T-cell (primary cell): ENCODE measurements around the gene ESPNL. TPM values are rescaled to one million over a fixed set of nuclear protein-coding genes. Genes with fewer than 3 reads are reported as not detected.

Source experiments
- ATAC-seq, 4 experiments: fragments of 200-7000 bp in 3 of 4; fragments of 150-1000 bp in 1 of 4; cut with Tn5 transposase; replicated peaks in 1 of 4; 1 replicate in 3 of 4; 2 replicates in 1 of 4; pipeline ENCODE4 v1.10.0; 2021; ENCODE audit warnings: moderate library complexity in 3 of 4, mild to moderate bottlenecking in 2 of 4, moderate number of reproducible peaks in 1 of 4
- CTCF ChIA-PET, 2 donors: fragments of 300-600 bp; sonication (Branson Sonifier 250); formaldehyde crosslinking; loops; one replicate each; lab custom pipeline; 2022; ENCODE audit warnings: antibody characterized with exemption in 2 of 2; lab: Charles Lee
- POLR2A ChIA-PET, 2 donors: fragments of 300-600 bp; sonication (Branson Sonifier 250); formaldehyde crosslinking; loops; one replicate each; lab custom pipeline; 2022; ENCODE audit warnings: antibody characterized with exemption in 2 of 2; lab: Charles Lee
- DNase-seq, 35 experiments: peaks; one replicate each; pipeline versions ENCODE4 v3.0.0 to v3.0.0-alpha.2; 2013 to 2023
- H3K27ac ChIP-seq: one replicate; pipeline ENCODE4 v1.5.1; 2013; ENCODE audit warnings: low read length
- H3K27me3 ChIP-seq, 2 experiments: replicated peaks in 1 of 2; 1 replicate in 1 of 2; 2 replicates in 1 of 2; pipeline versions ENCODE4 v1.6.1 to v1.7.0; 2013; ENCODE audit warnings: low read length in 1 of 2, mixed read lengths in 1 of 2; ENCODE audit not compliant: control insufficient read depth in 2 of 2, insufficient read depth in 2 of 2; ENCODE audit errors: extremely low read depth in 1 of 2
- H3K36me3 ChIP-seq, 2 donors: 1 replicate in 1 of 2; 2 replicates in 1 of 2; pipeline versions ENCODE4 v1.6.1 to v1.7.0; 2013; ENCODE audit warnings: low read length in 1 of 2; ENCODE audit not compliant: control insufficient read depth in 2 of 2, insufficient read depth in 1 of 2; ENCODE audit errors: extremely low read depth in 1 of 2
- H3K4me1 ChIP-seq, 2 experiments: 1 replicate in 1 of 2; 2 replicates in 1 of 2; pipeline versions ENCODE4 v1.6.1 to v1.7.0; 2013; ENCODE audit warnings: low read length in 2 of 2, mixed read lengths in 1 of 2; ENCODE audit not compliant: insufficient read depth in 2 of 2, control insufficient read depth in 1 of 2; ENCODE audit errors: extremely low read depth in 1 of 2
- H3K4me3 ChIP-seq, 2 donors: 1 replicate in 1 of 2; 2 replicates in 1 of 2; pipeline versions ENCODE4 v1.5.1 to v1.7.0; 2013; ENCODE audit warnings: mild to moderate bottlenecking in 2 of 2, low read length in 1 of 2, moderate library complexity in 1 of 2; ENCODE audit not compliant: control insufficient read depth in 1 of 2; ENCODE audit errors: extremely low read depth in 1 of 2
- H3K9me3 ChIP-seq: 2 replicates; pipeline ENCODE4 v1.7.0; 2013
- H3K27ac Mint-ChIP-seq, 2 donors: one replicate each; pipeline ENCODE4 v1.8.0; 2020 to 2021; ENCODE audit warnings: mild to moderate bottlenecking in 2 of 2, mixed read lengths in 2 of 2
- H3K27me3 Mint-ChIP-seq, 2 donors: one replicate each; pipeline ENCODE4 v1.8.0; 2021 to 2022; ENCODE audit warnings: mixed read lengths in 2 of 2
- H3K36me3 Mint-ChIP-seq: one replicate; pipeline ENCODE4 v1.8.0; 2021; ENCODE audit warnings: mixed read lengths
- H3K4me1 Mint-ChIP-seq, 3 donors: one replicate each; pipeline ENCODE4 v1.8.0; 2020 to 2022; ENCODE audit warnings: mixed read lengths in 3 of 3, mild to moderate bottlenecking in 1 of 3
- H3K4me3 Mint-ChIP-seq, 3 donors: one replicate each; pipeline ENCODE4 v1.8.0; 2020 to 2022; ENCODE audit warnings: mild to moderate bottlenecking in 3 of 3, mixed read lengths in 3 of 3, moderate library complexity in 3 of 3
- H3K9me3 Mint-ChIP-seq, 3 donors: one replicate each; pipeline ENCODE4 v1.8.0; 2020 to 2022; ENCODE audit warnings: mixed read lengths in 3 of 3
- WGBS: methylation state at CpG from one replicate; pipeline ENCODE4 v1.1.5; 2013; ENCODE audit warnings: missing lambda C conversion rate; ENCODE audit not compliant: insufficient coverage; 5-methylcytosine and 5-hydroxymethylcytosine counted together
- total RNA-seq, 35 experiments: library from RNA in 6 of 35; stranded (reverse) in 6 of 35; fragments of 120-200 nt in 1 of 35; gene quantifications; one replicate each; pipeline versions ENCODE4 v1.2.1 to v1.2.4 and lab custom pipeline; 2013 to 2026

Gene ESPNL
- total RNA-seq, 5 donors from 2014 or later (not counting 1 experiment from before 2014, with no cell fraction given): 0.10 to 0.44 (median 0.25) TPM; not detected in 2

DNA sequence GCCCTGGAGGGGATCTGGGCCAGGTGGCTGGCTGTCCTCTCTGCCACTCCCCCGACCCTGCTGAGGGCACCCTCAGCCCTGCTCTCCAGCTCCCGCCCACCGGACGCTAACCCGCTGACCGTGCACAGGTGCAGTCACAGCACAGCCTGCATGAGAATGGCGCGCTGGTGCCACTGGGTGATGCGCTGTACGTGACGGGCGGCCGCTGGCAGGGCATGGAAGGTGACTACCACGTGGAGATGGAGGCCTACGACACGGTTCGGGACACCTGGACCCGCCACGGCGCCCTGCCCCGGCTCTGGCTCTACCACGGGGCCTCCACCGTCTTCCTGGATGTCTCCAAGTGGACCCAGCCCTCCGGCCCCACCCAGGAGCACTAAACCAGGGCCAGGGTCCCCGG is 50.5 kb downstream of the ESPNL start:
- Mint-ChIP-seq H3K4me3 (no peak overlapping the region), H3K36me3 (no peaks in the 10 kb centered on the region), H3K4me1 (no peaks in the 10 kb centered on the region), H3K9me3 (no peaks in the 10 kb centered on the region), H3K27ac (no peak overlapping the region), H3K27me3 (no peaks in the 10 kb centered on the region)
- Histone ChIP-seq H3K9me3 (no peaks in the 10 kb centered on the region), H3K36me3 (no peaks in the 10 kb centered on the region), H3K4me3 (no peak overlapping the region), H3K27me3 (peaks cover 0 to 4% of the 10 kb centered on the region in 2 experiments), H3K27ac (no peak overlapping the region), H3K4me1 (no peaks in the 10 kb centered on the region)
- no peak for DNase-seq
- POLR2A ChIA-PET: no interaction called here
- CTCF ChIA-PET: no interaction called here
- 88% methylated on average over 25 of the region's 25 CpGs for WGBS
- ATAC-seq: no peak

DNA sequence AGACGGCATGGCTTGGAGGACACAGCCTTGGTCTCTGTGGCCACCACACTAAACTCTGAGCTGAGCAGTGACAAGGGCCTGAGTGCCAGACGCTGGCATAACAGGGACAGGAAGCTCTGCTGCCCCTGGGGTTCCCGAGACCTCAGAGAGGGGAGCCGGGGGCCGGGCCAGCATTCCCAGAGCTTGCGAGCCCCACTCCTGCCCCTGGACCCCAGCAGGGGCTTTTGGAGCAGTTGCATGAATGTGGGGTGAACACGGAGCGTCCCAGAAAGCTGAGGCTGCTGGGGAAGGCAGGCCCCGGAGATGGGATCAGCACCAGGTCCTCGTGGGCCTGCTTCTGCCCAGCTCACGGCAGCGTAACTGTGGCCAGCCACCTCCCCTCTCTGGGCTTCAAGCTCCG is 51.1 kb downstream of the ESPNL start:
- CTCF ChIA-PET: no interaction called here
- no peak for DNase-seq
- H3K9me3 Mint-ChIP-seq: no peaks in the 10 kb centered on the region

DNA sequence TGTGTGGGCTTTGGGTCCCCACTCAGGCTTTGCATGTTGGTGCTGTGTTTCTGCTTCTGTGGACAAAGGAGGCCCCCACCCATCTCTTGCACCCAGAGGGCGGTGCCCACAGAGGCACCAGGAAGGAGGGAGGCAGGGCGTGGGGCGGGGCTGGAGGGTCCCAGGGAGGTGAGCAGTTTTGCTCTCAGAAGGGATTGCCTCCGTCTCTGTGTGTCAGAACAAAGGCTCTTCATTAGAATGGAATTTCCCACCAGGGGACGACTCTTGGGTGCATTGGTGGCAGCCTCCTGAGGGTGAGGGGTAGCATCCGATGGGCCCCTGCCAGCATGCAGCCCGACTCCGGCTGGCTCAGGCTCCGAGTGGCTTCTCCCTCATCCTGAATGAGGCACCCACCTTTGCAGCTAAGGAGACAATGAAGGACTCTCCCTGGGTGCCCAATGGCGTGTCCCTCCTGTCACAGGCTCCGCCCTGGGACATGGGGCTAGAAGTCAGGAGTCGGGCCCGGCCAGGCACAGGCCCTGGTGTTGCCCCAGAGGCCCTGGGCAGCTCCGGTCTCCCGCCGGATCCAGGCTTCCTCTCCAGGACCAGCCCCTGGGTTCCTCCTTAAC is 51.6 kb downstream of the ESPNL start:
- no peak for DNase-seq
- ATAC-seq: no peak
- POLR2A ChIA-PET: interaction anchor here in 1 of 2 donors (0.6 kb wide), 1 partner anchor 137 kb away, joined by 6 read pairs; no protein-coding TSS in a partner anchor

More for the DNA sequence above, 51.1 kb downstream of the ESPNL start:
- WGBS: 66% methylated on average over 6 of the region's 13 CpGs
- Histone ChIP-seq H3K27ac (no peak overlapping the region), H3K4me1 (no peaks in the 10 kb centered on the region), H3K4me3 (no peak overlapping the region), H3K9me3 (no peaks in the 10 kb centered on the region), H3K27me3 (peaks cover 0 to 7% of the 10 kb centered on the region in 2 experiments), H3K36me3 (no peaks in the 10 kb centered on the region)
- Mint-ChIP-seq H3K36me3 (no peaks in the 10 kb centered on the region), H3K4me3 (no peak overlapping the region), H3K27me3 (no peaks in the 10 kb centered on the region), H3K27ac (no peak overlapping the region), H3K4me1 (no peaks in the 10 kb centered on the region)
- POLR2A ChIA-PET: no interaction called here
- ATAC-seq: no peak

DNA sequence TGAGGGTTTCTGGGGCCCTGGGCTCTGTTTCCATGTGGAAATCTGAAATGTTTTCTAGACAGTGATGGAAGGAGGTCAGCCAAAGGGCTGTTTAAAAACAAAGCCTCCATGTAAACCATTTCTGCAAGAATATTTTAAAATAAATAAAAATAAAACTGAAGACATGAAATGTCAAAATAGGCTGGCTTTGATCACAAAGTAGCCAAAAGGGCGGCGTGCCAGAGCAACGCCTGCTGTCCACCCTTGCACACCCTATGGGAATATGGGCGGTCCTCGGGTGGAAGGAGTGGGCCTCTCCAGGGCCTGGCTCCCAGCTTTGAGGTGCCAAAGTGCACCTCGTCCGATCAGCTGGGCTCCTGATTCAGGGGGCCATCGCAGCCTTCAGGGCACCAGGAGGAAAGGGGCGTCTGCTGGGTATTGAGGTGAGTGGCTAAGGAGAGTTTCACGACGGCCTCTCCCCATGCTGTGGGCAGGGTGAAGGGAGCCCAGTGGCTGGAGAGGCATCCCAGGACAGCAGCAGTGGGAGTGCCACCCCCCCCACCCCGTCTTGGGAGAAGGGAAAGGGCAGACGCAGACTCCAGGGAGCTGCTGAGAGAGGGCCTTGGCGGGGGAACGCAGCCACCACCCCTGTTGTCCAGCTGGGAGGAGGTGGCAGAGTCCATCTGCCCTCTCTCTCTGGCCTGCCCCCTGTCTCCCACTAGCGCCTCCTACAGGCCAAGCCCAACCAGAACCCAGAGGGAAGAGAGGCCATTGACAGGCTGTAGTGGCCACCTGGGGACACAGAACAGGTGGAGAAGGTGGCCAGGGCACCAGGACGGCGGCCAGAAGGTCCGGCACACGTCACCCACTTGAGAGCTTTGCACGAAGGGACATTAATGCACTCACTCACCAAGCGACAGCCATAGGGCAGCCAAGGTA is 52.9 kb downstream of the ESPNL start:
- DNase-seq: no peak
- Histone ChIP-seq H3K36me3 (no peaks in the 10 kb centered on the region), H3K27me3 (peaks cover 0 to 14% of the 10 kb centered on the region in 2 experiments), H3K9me3 (no peaks in the 10 kb centered on the region), H3K4me3 (no peak overlapping the region), H3K27ac (no peak overlapping the region), H3K4me1 (no peaks in the 10 kb centered on the region)
- 82% methylated on average over 18 of the region's 22 CpGs for WGBS
- Mint-ChIP-seq H3K9me3 (no peaks in the 10 kb centered on the region), H3K4me1 (no peaks in the 10 kb centered on the region), H3K4me3 (no peak overlapping the region), H3K27ac (no peak overlapping the region), H3K27me3 (peaks cover 0 to 2% of the 10 kb centered on the region in 2 donors), H3K36me3 (no peaks in the 10 kb centered on the region)
- ATAC-seq: no peak
- CTCF ChIA-PET: interaction anchor here in 1 of 2 donors (0.7 kb wide), 1 partner anchor 191 kb away, joined by 3 read pairs; no protein-coding TSS in a partner anchor
- POLR2A ChIA-PET: no interaction called here

More for the DNA sequence above, 51.6 kb downstream of the ESPNL start:
- no peaks in the 10 kb centered on the region for H3K9me3 ChIP-seq
- H3K4me3 ChIP-seq: no peak overlapping the region
- Mint-ChIP-seq H3K27me3 (no peaks in the 10 kb centered on the region), H3K36me3 (no peaks in the 10 kb centered on the region), H3K4me1 (no peaks in the 10 kb centered on the region), H3K4me3 (no peak overlapping the region), H3K27ac (no peak overlapping the region), H3K9me3 (no peaks in the 10 kb centered on the region)
- no peaks in the 10 kb centered on the region for H3K4me1 ChIP-seq
- CTCF ChIA-PET: interaction anchor here in 1 of 2 donors (0.5 kb wide), 1 partner anchor 11 kb away, joined by 3 read pairs; no protein-coding TSS in a partner anchor
- no peak overlapping the region for H3K27ac ChIP-seq
- H3K27me3 ChIP-seq: peaks cover 0 to 7% of the 10 kb centered on the region in 2 experiments
- WGBS: 86% methylated on average over 15 of the region's 16 CpGs
- H3K36me3 ChIP-seq: no peaks in the 10 kb centered on the region

DNA sequence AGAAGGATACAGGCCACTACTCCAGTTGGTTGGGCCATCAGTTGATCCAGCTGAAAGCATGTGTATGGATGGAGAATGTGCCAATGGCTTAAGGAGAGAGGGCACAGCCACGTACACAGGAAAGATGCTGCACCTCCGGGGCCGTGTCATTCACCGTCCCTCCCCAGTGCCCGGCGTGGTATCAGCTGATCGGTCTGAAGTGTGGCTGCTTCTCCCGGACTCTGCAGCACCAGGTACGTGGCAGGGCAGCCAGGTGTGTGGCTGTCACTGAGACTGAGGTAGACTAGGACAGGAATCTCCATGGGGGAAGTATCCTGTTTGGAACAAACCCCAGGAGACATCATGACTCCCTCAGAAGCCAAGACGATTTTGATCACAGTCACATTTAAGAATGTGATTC is 54.4 kb downstream of the ESPNL start:
- no peaks in the 10 kb centered on the region for H3K9me3 Mint-ChIP-seq
- no peak overlapping the region for H3K4me3 Mint-ChIP-seq
- Histone ChIP-seq H3K4me1 (peaks cover 0 to 8% of the 10 kb centered on the region in 2 experiments), H3K27ac (no peak overlapping the region), H3K9me3 (no peaks in the 10 kb centered on the region), H3K36me3 (no peaks in the 10 kb centered on the region), H3K27me3 (peaks cover 0 to 24% of the 10 kb centered on the region in 2 experiments), H3K4me3 (no peak overlapping the region)
- POLR2A ChIA-PET: no interaction called here
- no peak for DNase-seq
- H3K4me1 Mint-ChIP-seq: peaks cover 4 to 6% (median 4%) of the 10 kb centered on the region in 3 donors
- H3K27me3 Mint-ChIP-seq: peaks cover 5 to 8% of the 10 kb centered on the region in 2 donors
- ATAC-seq: no peak
- no peak overlapping the region for H3K27ac Mint-ChIP-seq
- CTCF ChIA-PET: no interaction called here
- no peaks in the 10 kb centered on the region for H3K36me3 Mint-ChIP-seq
- WGBS: 93% methylated on average over 8 of the region's 10 CpGs

DNA sequence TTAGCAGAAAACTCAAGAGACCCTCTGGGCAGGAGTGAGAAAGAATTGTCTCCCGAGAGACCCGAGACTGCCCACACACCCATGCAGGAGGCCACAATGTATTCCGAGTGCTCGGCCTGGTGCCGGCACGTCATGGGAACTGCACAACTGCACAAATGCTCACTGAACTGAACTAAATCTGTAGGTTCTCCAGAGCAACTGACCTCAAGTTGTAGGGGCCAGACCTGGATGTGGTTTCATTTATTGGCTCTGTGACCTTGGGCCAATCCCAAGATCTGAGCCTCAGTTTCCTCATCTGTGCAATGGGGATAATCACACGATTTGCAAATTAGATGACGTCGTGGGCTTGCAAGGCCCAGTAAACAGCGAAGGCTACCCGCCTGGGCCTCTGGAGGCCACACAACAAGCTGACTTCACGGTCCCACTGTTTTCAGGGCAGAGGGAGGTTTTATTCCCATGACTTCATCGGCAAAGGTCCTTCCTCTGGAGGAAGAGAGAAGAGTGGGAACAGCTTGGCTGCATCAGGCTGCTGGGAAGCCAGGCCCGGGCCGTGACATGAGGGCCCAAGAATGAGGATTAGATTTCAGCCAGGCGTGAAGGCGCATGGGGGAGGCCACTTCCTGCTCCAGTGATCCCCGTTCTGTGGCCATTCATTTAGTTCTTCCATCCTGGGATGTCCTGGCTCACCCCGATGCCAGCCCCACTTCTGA is 55.1 kb downstream of the ESPNL start:
- H3K27me3 Mint-ChIP-seq: peaks cover 7 to 15% of the 10 kb centered on the region in 2 donors
- ChIA-PET POLR2A (no interaction called here), CTCF (no interaction called here)
- no peaks in the 10 kb centered on the region for H3K36me3 ChIP-seq
- DNase-seq (no peak), ATAC-seq (no peak)
- no peak overlapping the region for H3K27ac Mint-ChIP-seq
- H3K36me3 Mint-ChIP-seq: no peaks in the 10 kb centered on the region
- H3K27me3 ChIP-seq: peaks cover 0 to 30% of the 10 kb centered on the region in 2 experiments
- H3K4me3 Mint-ChIP-seq: no peak overlapping the region
- WGBS: 85% methylated on average over 17 of the region's 19 CpGs
- H3K4me1 Mint-ChIP-seq: peaks cover 7 to 9% (median 8%) of the 10 kb centered on the region in 3 donors
- no peak overlapping the region for H3K4me3 ChIP-seq
- no peaks in the 10 kb centered on the region for H3K9me3 Mint-ChIP-seq
- H3K9me3 ChIP-seq: no peaks in the 10 kb centered on the region
- H3K27ac ChIP-seq: no peak overlapping the region
- H3K4me1 ChIP-seq: peaks cover 0 to 15% of the 10 kb centered on the region in 2 experiments
